Keratinocyte (primary cell): Measurements from ENCODE around the gene KIR3DL2.
"Not testable (repeated sequence)": the region's sequence is repeated elsewhere in the genome, so short reads cannot be mapped to it uniquely, and the experiment has no call there.

Source experiments
- CTCF ChIP-seq, 3 experiments: IDR thresholded peaks in 1 of 3; conservative IDR thresholded peaks in 1 of 3; optimal IDR thresholded peaks in 1 of 3; 2 replicates in 2 of 3; 3 replicates in 1 of 3; pipeline versions ENCODE3 to v1.5.1; 2011; ENCODE audit warnings: low read length in 3 of 3, mild to moderate bottlenecking in 3 of 3, moderate library complexity in 2 of 3, control low read depth in 1 of 3, inconsistent platforms in 1 of 3; ENCODE audit not compliant: insufficient read depth in 2 of 3; ENCODE audit errors: extremely low read depth in 1 of 3
- EZH2 ChIP-seq: IDR thresholded peaks from one replicate; pipeline ENCODE4 v1.6.1; 2012; ENCODE audit warnings: inconsistent platforms, mild to moderate bottlenecking, low read length, moderate library complexity

- not testable (repeated sequence) for TF ChIP-seq CTCF (optimal IDR thresholded peaks at IDR 0.05 in 1 of 3, IDR thresholded peaks at IDR 0.05 in 1 of 3, conservative IDR thresholded peaks at IDR 0.05 in 1 of 3; ENCODE audit: extremely low read depth in 1 of 3, insufficient read depth in 2 of 3, low read length in 3 of 3); EZH2
These were observed 24.9 kb upstream of the KIR3DL2 start for GRCh38 chr19:54825326-54825725.
